Measurements from ENCODE around the gene SERPINA12. TPM values are rescaled to one million over a fixed set of nuclear protein-coding genes. Genes with fewer than 3 reads are reported as not detected.

The SERPINA12 gene
- total and polyA plus RNA-seq, 2 of the 13 experiments (the other 11 are each of a cell fraction or from before 2014, with no cell fraction given), result 0.08 TPM; not detected in 1

DNA sequence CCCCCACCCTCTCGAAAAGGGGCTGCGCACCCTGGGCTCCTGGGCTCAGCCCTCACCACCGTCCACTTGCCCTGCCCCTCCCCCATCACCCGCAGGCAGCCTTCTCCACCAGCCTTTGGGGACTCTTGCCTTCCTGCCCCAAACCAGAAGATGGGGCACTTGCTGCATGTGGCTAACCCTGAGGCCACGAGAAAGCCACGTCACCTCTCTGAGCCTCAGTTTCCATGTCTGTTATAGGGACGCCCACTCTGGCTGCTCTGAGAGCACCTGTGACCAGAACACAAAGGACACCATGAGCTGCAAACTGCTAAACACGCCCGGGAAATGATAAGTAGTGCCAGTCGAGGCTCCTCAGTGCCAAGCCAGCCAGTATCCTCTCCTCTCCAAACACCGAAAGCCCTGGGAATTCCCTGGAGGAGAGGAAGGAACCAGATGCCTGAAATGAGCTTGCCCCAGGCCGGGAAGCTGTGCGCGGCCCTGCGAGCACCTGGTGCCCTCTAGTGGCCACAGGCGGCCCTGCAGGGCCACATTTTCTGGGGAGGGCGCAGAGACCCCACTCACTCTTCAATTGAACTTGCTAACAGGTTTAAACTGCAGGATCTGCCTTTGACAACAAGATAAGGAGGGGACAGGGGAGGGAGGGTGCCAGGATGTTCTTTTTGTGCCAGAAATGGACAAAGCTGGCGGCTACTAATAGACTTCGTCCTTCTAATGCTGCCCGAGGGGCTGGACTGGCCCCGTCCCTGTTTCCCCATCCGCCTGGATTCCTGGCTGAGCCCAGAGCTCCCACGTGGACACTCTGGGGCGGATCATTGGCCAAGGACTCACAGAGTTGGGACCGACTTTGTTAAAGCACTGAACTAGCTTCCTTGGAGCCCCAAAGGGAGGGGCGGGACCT is 23.1 kb downstream of the SERPINA12 start (continued):
- TF ChIP-seq ZNF414 (CRISPR knock-in tag; IDR thresholded peaks at IDR 0.05) (no peak), ARNTL (CRISPR knock-in tag; IDR thresholded peaks at IDR 0.05) (no peak), HIVEP1 (CRISPR knock-in tag; IDR thresholded peaks at IDR 0.05) (0 out of 2 replicates have a peak, but pooled peaks have one; percentile 63), ZMYM4 (CRISPR knock-in tag; IDR thresholded peaks at IDR 0.05) (0 out of 2 replicates have a peak, but pooled peaks have one; percentile 22), KDM5A (IDR thresholded peaks at IDR 0.05; ENCODE audit: borderline replicate concordance, low read length) (no peak), TAF1 (CRISPR knock-in tag; IDR thresholded peaks at IDR 0.05) (no peak), ZNF24 (IDR thresholded peaks at IDR 0.05) (no peak), ELF3 (CRISPR knock-in tag; IDR thresholded peaks at IDR 0.05) (peak; percentile 32; the same call in 1 of the 2 replicates), TOPORS (CRISPR knock-in tag; IDR thresholded peaks at IDR 0.05) (peak; percentile 56; the same call in 1 of the 2 replicates), SOX6 (IDR thresholded peaks at IDR 0.05) (no peak), SOX6 (CRISPR knock-in tag; IDR thresholded peaks at IDR 0.05) (peak; percentile 39; the same call in 1 of the 2 replicates), ZNF777 (CRISPR knock-in tag; IDR thresholded peaks at IDR 0.05) (no peak), U2AF1 (optimal IDR thresholded peaks at IDR 0.05; ENCODE audit: low read depth, low read length) (peak; percentile 24), ZBTB7A (CRISPR knock-in tag; IDR thresholded peaks at IDR 0.05) (peak; percentile 41; the same call in 1 of the 2 replicates), NFRKB (IDR thresholded peaks at IDR 0.05) (no peak), FOXA3 (CRISPR knock-in tag; IDR thresholded peaks at IDR 0.05) (peak; percentile 19; the same call in 1 of the 2 replicates)
- TF ChIP-seq, protein P1, sequence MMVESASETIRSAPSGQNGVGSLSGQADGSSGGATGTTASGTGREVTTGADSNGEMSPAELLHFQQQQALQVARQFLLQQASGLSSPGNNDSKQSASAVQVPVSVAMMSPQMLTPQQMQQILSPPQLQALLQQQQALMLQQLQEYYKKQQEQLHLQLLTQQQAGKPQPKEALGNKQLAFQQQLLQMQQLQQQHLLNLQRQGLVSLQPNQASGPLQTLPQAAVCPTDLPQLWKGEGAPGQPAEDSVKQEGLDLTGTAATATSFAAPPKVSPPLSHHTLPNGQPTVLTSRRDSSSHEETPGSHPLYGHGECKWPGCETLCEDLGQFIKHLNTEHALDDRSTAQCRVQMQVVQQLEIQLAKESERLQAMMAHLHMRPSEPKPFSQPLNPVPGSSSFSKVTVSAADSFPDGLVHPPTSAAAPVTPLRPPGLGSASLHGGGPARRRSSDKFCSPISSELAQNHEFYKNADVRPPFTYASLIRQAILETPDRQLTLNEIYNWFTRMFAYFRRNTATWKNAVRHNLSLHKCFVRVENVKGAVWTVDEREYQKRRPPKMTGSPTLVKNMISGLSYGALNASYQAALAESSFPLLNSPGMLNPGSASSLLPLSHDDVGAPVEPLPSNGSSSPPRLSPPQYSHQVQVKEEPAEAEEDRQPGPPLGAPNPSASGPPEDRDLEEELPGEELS (CRISPR knock-in tag; IDR thresholded peaks at IDR 0.05), result 0 out of 2 replicates have a peak, but pooled peaks have one; percentile 31
- TF ChIP-seq, protein P2, sequence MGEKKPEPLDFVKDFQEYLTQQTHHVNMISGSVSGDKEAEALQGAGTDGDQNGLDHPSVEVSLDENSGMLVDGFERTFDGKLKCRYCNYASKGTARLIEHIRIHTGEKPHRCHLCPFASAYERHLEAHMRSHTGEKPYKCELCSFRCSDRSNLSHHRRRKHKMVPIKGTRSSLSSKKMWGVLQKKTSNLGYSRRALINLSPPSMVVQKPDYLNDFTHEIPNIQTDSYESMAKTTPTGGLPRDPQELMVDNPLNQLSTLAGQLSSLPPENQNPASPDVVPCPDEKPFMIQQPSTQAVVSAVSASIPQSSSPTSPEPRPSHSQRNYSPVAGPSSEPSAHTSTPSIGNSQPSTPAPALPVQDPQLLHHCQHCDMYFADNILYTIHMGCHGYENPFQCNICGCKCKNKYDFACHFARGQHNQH (CRISPR knock-in tag; IDR thresholded peaks at IDR 0.05), result peak; percentile 69; the same call in 1 of the 2 replicates
- TF ChIP-seq, protein P3, sequence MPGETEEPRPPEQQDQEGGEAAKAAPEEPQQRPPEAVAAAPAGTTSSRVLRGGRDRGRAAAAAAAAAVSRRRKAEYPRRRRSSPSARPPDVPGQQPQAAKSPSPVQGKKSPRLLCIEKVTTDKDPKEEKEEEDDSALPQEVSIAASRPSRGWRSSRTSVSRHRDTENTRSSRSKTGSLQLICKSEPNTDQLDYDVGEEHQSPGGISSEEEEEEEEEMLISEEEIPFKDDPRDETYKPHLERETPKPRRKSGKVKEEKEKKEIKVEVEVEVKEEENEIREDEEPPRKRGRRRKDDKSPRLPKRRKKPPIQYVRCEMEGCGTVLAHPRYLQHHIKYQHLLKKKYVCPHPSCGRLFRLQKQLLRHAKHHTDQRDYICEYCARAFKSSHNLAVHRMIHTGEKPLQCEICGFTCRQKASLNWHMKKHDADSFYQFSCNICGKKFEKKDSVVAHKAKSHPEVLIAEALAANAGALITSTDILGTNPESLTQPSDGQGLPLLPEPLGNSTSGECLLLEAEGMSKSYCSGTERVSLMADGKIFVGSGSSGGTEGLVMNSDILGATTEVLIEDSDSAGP (CRISPR knock-in tag; IDR thresholded peaks at IDR 0.05; ENCODE audit: borderline replicate concordance), result peak; percentile 58; the same call in 1 of the 2 replicates
- TF ChIP-seq, protein P4, sequence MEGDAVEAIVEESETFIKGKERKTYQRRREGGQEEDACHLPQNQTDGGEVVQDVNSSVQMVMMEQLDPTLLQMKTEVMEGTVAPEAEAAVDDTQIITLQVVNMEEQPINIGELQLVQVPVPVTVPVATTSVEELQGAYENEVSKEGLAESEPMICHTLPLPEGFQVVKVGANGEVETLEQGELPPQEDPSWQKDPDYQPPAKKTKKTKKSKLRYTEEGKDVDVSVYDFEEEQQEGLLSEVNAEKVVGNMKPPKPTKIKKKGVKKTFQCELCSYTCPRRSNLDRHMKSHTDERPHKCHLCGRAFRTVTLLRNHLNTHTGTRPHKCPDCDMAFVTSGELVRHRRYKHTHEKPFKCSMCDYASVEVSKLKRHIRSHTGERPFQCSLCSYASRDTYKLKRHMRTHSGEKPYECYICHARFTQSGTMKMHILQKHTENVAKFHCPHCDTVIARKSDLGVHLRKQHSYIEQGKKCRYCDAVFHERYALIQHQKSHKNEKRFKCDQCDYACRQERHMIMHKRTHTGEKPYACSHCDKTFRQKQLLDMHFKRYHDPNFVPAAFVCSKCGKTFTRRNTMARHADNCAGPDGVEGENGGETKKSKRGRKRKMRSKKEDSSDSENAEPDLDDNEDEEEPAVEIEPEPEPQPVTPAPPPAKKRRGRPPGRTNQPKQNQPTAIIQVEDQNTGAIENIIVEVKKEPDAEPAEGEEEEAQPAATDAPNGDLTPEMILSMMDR (CRISPR knock-in tag; IDR thresholded peaks at IDR 0.05), result peak; percentile 96
- TF ChIP-seq, protein P5, sequence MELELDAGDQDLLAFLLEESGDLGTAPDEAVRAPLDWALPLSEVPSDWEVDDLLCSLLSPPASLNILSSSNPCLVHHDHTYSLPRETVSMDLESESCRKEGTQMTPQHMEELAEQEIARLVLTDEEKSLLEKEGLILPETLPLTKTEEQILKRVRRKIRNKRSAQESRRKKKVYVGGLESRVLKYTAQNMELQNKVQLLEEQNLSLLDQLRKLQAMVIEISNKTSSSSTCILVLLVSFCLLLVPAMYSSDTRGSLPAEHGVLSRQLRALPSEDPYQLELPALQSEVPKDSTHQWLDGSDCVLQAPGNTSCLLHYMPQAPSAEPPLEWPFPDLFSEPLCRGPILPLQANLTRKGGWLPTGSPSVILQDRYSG (CRISPR knock-in tag; IDR thresholded peaks at IDR 0.05), result no peak

All from HepG2 (cell line).